Fibroblast of lung (primary cell): Measurements from ENCODE around the gene PCK2.

Experiments used
- CTCF ChIP-seq, 2 donors: IDR thresholded peaks in 1 of 2; conservative IDR thresholded peaks in 1 of 2; 1 replicate in 1 of 2; 2 replicates in 1 of 2; pipeline ENCODE4 v1.5.1; 2011 to 2012; ENCODE audit warnings: low read length in 2 of 2, control low read depth in 1 of 2, inconsistent platforms in 1 of 2, low read depth in 1 of 2, mild to moderate bottlenecking in 1 of 2
- EZH2 ChIP-seq: IDR thresholded peaks from 2 replicates; pipeline ENCODE4 v1.5.1; 2012; ENCODE audit warnings: low read length, control low read depth, mild to moderate bottlenecking; ENCODE audit errors: missing control alignments

- TF ChIP-seq CTCF (conservative IDR thresholded peaks at IDR 0.05 in 1 of 2, IDR thresholded peaks at IDR 0.05 in 1 of 2; ENCODE audit: low read depth in 1 of 2, low read length in 2 of 2), result no peak
- no peak for TF ChIP-seq EZH2
Observed at GRCh38 chr14:24055971-24056799, 37.9 kb upstream of the PCK2 start.
